ENCODE measurements around the gene CFL1.
A peak's percentile ranks its signal among the peaks of the same experiment; 100 is the strongest.
"Not testable (repeated sequence)": the region's sequence is repeated elsewhere in the genome, so short reads cannot be mapped to it uniquely, and the experiment has no call there.

Gene CFL1

GRCh38 chr11:65896034-65896999, 38.3 kb upstream of the CFL1 start:
- Histone ChIP-seq H3K4me1 (ENCODE audit: insufficient read depth, low read length) (peaks cover 7% of the 10 kb centered on the region; the same call in 1 of the 2 replicates), H3K36me3 (ENCODE audit: insufficient read depth, low read length) (no peaks in the 10 kb centered on the region; the same call in 1 of the 2 replicates), H3K9ac (ENCODE audit: low read depth, low read length) (no peak overlapping the region), H3K9me3 (ENCODE audit: insufficient read depth, low read depth, low read length) (no peaks in the 10 kb centered on the region), H3K27ac (ENCODE audit: low read depth, low read length) (no peak overlapping the region), H3K27me3 (ENCODE audit: insufficient read depth, low read length) (peaks cover 34% of the 10 kb centered on the region), H3K4me3 (ENCODE audit: low read length) (no peak overlapping the region)
- WGBS: 92% methylated on average over 14 of the region's 14 CpGs

DNA sequence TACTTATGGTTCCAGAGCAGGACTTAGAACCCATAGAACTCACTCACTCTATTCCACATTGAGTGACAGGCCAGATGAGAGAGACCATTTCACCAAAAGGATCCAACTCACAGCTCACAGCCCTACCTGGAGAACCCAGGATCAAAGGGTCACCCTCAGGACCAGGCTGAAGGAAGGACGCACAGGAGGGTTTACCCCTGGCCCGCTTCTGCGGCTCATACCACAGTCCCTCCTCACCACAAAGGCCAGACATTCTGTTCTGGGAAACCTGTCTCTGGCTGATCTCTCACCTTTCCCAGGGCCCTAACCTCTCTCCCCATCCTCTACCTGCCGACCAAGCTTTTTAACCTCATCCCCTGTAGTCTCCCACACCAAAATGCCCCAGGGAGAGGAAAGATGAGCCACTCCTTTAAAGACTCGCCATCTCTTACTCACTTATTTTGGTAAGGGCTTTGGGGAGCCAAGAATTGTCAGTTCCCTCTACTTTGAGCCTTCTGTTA, 37.6 kb upstream of the CFL1 start:
- H3K27ac ChIP-seq (ENCODE audit: low read depth, low read length): no peak overlapping the region
- peaks cover 7% of the 10 kb centered on the region; the same call in 1 of the 2 replicates for H3K4me1 ChIP-seq (ENCODE audit: insufficient read depth, low read length)
- WGBS: 91% methylated on average over 5 of the region's 5 CpGs
- no peaks in the 10 kb centered on the region; the same call in 1 of the 2 replicates for H3K36me3 ChIP-seq (ENCODE audit: insufficient read depth, low read length)
- no peaks in the 10 kb centered on the region for H3K9me3 ChIP-seq (ENCODE audit: insufficient read depth, low read depth, low read length)
- no peak overlapping the region for H3K9ac ChIP-seq (ENCODE audit: low read depth, low read length)
- no peak overlapping the region for H3K4me3 ChIP-seq (ENCODE audit: low read length)
- H3K27me3 ChIP-seq (ENCODE audit: insufficient read depth, low read length): peaks cover 26% of the 10 kb centered on the region

GRCh38 chr11:65894034-65894591, 36.1 kb upstream of the CFL1 start:
- H3K4me1 ChIP-seq (ENCODE audit: insufficient read depth, low read length): peaks cover 13% of the 10 kb centered on the region; the same call in 1 of the 2 replicates
- H3K9me3 ChIP-seq (ENCODE audit: insufficient read depth, low read depth, low read length): no peaks in the 10 kb centered on the region
- no peak overlapping the region for H3K9ac ChIP-seq (ENCODE audit: low read depth, low read length)
- H3K4me3 ChIP-seq (ENCODE audit: low read length): no peak overlapping the region
- peaks cover 24% of the 10 kb centered on the region for H3K27me3 ChIP-seq (ENCODE audit: insufficient read depth, low read length)
- H3K36me3 ChIP-seq (ENCODE audit: insufficient read depth, low read length): no peaks in the 10 kb centered on the region; the same call in 1 of the 2 replicates
- no peak overlapping the region for H3K27ac ChIP-seq (ENCODE audit: low read depth, low read length)
- WGBS: 94% methylated on average over 16 of the region's 16 CpGs

GRCh38 chr11:65892661-65893317, 34.8 kb upstream of the CFL1 start:
- no peaks in the 10 kb centered on the region; the same call in 1 of the 2 replicates for H3K36me3 ChIP-seq (ENCODE audit: insufficient read depth, low read length)
- H3K9me3 ChIP-seq (ENCODE audit: insufficient read depth, low read depth, low read length): no peaks in the 10 kb centered on the region
- 92% methylated on average over 10 of the region's 10 CpGs for WGBS
- H3K4me1 ChIP-seq (ENCODE audit: insufficient read depth, low read length): peaks cover 10% of the 10 kb centered on the region; the same call in 1 of the 2 replicates
- H3K27ac ChIP-seq (ENCODE audit: low read depth, low read length): no peak overlapping the region
- no peak overlapping the region for H3K4me3 ChIP-seq (ENCODE audit: low read length)
- peaks cover 14% of the 10 kb centered on the region for H3K27me3 ChIP-seq (ENCODE audit: insufficient read depth, low read length)
- no peak overlapping the region for H3K9ac ChIP-seq (ENCODE audit: low read depth, low read length)

- H3K4me3 ChIP-seq (ENCODE audit: low read length): peak overlapping the region; percentile 88
- not testable (repeated sequence) for H3K9me3 ChIP-seq (ENCODE audit: insufficient read depth, low read depth, low read length); H3K9ac ChIP-seq (ENCODE audit: low read depth, low read length); H3K27ac ChIP-seq (ENCODE audit: low read depth, low read length); H3K36me3 ChIP-seq (ENCODE audit: insufficient read depth, low read length)
- peaks cover 14% of the 10 kb centered on the region for H3K27me3 ChIP-seq (ENCODE audit: insufficient read depth, low read length)
- peaks cover 13% of the 10 kb centered on the region for H3K4me1 ChIP-seq (ENCODE audit: insufficient read depth, low read length)
- WGBS: 86% methylated on average over 5 of the region's 5 CpGs
Measured at GRCh38 chr11:65892137-65892540, 34.2 kb upstream of the CFL1 start.

- Histone ChIP-seq H3K36me3 (ENCODE audit: insufficient read depth, low read length) (peaks cover 6% of the 10 kb centered on the region), H3K9me3 (ENCODE audit: insufficient read depth, low read depth, low read length) (no peaks in the 10 kb centered on the region), H3K9ac (ENCODE audit: low read depth, low read length) (peak overlapping the region; percentile 88), H3K4me1 (ENCODE audit: insufficient read depth, low read length) (peaks cover 13% of the 10 kb centered on the region), H3K4me3 (ENCODE audit: low read length) (peak overlapping the region; percentile 88), H3K27ac (ENCODE audit: low read depth, low read length) (peak overlapping the region; percentile 31; the same call in 1 of the 2 replicates), H3K27me3 (ENCODE audit: insufficient read depth, low read length) (peaks cover 14% of the 10 kb centered on the region)
- WGBS: 5% methylated on average over 57 of the region's 57 CpGs
Measured at GRCh38 chr11:65891219-65892136, 33.5 kb upstream of the CFL1 start.

DNA sequence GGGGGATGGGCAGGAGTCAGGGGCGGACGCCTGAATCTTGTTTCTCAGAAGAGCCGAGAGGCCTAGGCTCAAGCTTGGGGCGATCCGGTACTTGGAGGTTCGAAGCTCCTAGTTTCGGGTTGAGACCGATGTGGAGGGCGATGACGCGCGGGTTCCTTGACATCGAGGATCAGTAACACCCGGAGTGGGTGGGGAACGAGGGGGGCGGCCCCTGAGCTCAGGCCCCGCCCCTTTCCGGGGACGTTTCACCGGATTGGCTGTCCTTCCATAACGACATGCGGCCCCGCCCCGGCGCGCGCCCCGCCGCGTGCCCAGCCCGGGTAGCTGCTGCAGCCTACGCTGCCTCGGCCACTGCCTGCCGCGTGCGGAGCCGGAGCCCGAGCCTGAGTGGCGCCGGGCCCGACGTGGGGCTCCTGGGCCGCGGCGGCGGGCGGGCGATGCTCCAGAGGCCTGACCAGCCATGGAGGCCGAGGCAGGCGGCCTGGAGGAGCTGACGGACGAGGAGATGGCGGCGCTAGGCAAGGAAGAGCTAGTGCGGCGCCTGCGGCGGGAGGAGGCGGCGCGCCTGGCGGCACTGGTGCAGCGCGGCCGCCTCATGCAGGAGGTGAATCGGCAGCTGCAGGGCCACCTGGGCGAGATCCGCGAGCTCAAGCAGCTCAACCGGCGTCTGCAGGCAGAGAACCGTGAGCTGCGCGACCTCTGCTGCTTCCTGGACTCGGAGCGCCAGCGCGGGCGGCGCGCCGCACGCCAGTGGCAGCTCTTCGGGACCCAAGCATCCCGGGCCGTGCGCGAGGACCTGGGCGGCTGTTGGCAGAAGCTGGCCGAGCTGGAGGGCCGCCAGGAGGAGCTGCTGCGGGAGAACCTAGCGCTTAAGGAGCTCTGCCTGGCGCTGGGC, 32.6 kb upstream of the CFL1 start, which contains the start of gene CCDC85B:
CCDC85B (plus strand) TSS at position 350 of the 895 bp plus-strand sequence; CDS start at position 461, 111 bp downstream.
- H3K9ac ChIP-seq (ENCODE audit: low read depth, low read length): peak within 1 kb of the TSS; percentile 88
- H3K27ac ChIP-seq (ENCODE audit: low read depth, low read length): peak within 1 kb of the TSS; percentile 58
- H3K9me3 ChIP-seq (ENCODE audit: insufficient read depth, low read depth, low read length): no peaks in the 10 kb centered on the region
- under 1% methylated on average over 94 of the region's 94 CpGs for WGBS
- H3K36me3 ChIP-seq (ENCODE audit: insufficient read depth, low read length): peaks cover 14% of the 10 kb centered on the region
- peaks cover 14% of the 10 kb centered on the region for H3K27me3 ChIP-seq (ENCODE audit: insufficient read depth, low read length)
- peaks cover 13% of the 10 kb centered on the region for H3K4me1 ChIP-seq (ENCODE audit: insufficient read depth, low read length)
- peak within 1 kb of the TSS; percentile 88 for H3K4me3 ChIP-seq (ENCODE audit: low read length)

DNA sequence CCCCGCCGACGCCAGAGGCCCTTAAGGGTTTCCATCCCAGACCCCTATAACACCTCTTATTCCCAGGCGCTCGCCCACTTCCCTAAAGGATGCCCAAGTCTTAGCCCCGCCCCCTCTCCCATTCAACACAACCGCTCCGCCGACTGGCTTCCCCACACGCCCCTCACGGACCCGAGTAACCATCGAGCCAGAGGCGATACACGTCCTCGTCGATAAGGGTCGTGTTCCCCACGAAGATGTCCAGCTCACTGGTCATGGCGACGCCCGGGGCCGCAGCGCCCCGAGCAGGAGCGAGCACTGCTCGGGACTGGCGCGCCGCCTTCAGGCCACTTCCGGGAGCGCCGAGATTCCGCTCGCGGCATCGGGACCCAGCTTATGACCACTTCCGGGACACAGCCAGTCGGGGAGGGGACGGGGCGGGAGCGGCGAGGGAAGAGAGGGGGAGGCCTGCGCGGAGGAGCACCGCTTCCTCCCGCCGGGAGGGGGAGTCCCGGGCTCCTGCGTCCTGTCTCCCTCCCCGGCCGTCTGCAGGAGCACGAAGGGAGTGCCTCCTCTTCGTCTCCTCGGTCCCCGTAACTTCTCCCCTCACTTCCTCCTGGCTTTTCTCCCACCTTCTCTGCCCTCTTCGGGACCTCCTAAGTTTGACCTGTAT, 30.3 kb upstream of the CFL1 start, which contains the start of gene FIBP:
FIBP (minus strand) TSS at position 309 of the 652 bp plus-strand sequence; CDS start at position 256, 53 bp downstream.
- Histone ChIP-seq H3K27ac (ENCODE audit: low read depth, low read length) (peak within 1 kb of the TSS; percentile 70), H3K27me3 (ENCODE audit: insufficient read depth, low read length) (peaks cover 14% of the 10 kb centered on the region), H3K36me3 (ENCODE audit: insufficient read depth, low read length) (peaks cover 34% of the 10 kb centered on the region), H3K9ac (ENCODE audit: low read depth, low read length) (peak within 1 kb of the TSS; percentile 70), H3K4me1 (ENCODE audit: insufficient read depth, low read length) (peaks cover 13% of the 10 kb centered on the region), H3K4me3 (ENCODE audit: low read length) (peak within 1 kb of the TSS; percentile 88), H3K9me3 (ENCODE audit: insufficient read depth, low read depth, low read length) (no peaks in the 10 kb centered on the region)
- WGBS: under 1% methylated on average over 57 of the region's 57 CpGs

GRCh38 chr11:65887723-65888162, 29.8 kb upstream of the CFL1 start:
- H3K27me3 ChIP-seq (ENCODE audit: insufficient read depth, low read length): peaks cover 14% of the 10 kb centered on the region
- H3K36me3 ChIP-seq (ENCODE audit: insufficient read depth, low read length): peaks cover 38% of the 10 kb centered on the region
- peak overlapping the region; percentile 70; the same call in 1 of the 2 replicates for H3K27ac ChIP-seq (ENCODE audit: low read depth, low read length)
- peak overlapping the region; percentile 88 for H3K4me3 ChIP-seq (ENCODE audit: low read length)
- H3K4me1 ChIP-seq (ENCODE audit: insufficient read depth, low read length): peaks cover 13% of the 10 kb centered on the region
- H3K9ac ChIP-seq (ENCODE audit: low read depth, low read length): peak overlapping the region; percentile 70
- WGBS: 5% methylated on average over 23 of the region's 23 CpGs
- H3K9me3 ChIP-seq (ENCODE audit: insufficient read depth, low read depth, low read length): no peaks in the 10 kb centered on the region
